ENCODE data around the gene MAD1L1. TPM values are rescaled to one million over a fixed set of nuclear protein-coding genes. Genes with fewer than 3 reads are reported as not detected.

Gene MAD1L1
- total RNA-seq, 2 donors from 2014 or later: 59.1 to 61.4 TPM

GRCh38 chr7:1951159-1951536, 281.6 kb downstream of the MAD1L1 start:
- DNase-seq: no peak
- no peak for TF ChIP-seq CTCF (conservative IDR thresholded peaks at IDR 0.05)
- Mint-ChIP-seq H3K4me3 (no peak overlapping the region), H3K9me3 (no peaks in the 10 kb centered on the region), H3K27ac (no peak overlapping the region), H3K4me1 (no peaks in the 10 kb centered on the region), H3K36me3 (ENCODE audit: low read depth) (peaks cover 2% of the 10 kb centered on the region), H3K27me3 (ENCODE audit: insufficient read depth) (no peaks in the 10 kb centered on the region)
- Histone ChIP-seq H3K36me3 (ENCODE audit: control insufficient read depth, insufficient read depth, low read length) (no peaks in the 10 kb centered on the region), H3K27ac (ENCODE audit: low read depth, low read length) (peak overlapping the region; percentile 44), H3K4me1 (ENCODE audit: control insufficient read depth, insufficient read depth, low read length) (no peaks in the 10 kb centered on the region), H3K9ac (ENCODE audit: extremely low read depth, low read length, poor library complexity, severe bottlenecking) (no peak overlapping the region), H3K9me3 (ENCODE audit: control insufficient read depth, low read length) (no peaks in the 10 kb centered on the region), H3K27me3 (ENCODE audit: control insufficient read depth, insufficient read depth, low read length, poor library complexity, severe bottlenecking) (no peaks in the 10 kb centered on the region), H3K4me3 (ENCODE audit: low read length) (no peak overlapping the region)
- 92 to 95% methylated on average over 5 to 10 of the region's 10 CpGs for WGBS, 2 experiments (ENCODE audit: insufficient coverage in 1 of 2, insufficient read length in 1 of 2)

- H3K9me3 Mint-ChIP-seq: no peaks in the 10 kb centered on the region
- DNase-seq: no peak
- H3K4me1 Mint-ChIP-seq: no peaks in the 10 kb centered on the region
- Histone ChIP-seq H3K4me3 (ENCODE audit: low read length) (no peak overlapping the region), H3K36me3 (ENCODE audit: control insufficient read depth, insufficient read depth, low read length) (no peaks in the 10 kb centered on the region), H3K27ac (ENCODE audit: low read depth, low read length) (peak overlapping the region; percentile 44), H3K9me3 (ENCODE audit: control insufficient read depth, low read length) (no peaks in the 10 kb centered on the region), H3K4me1 (ENCODE audit: control insufficient read depth, insufficient read depth, low read length) (no peaks in the 10 kb centered on the region), H3K9ac (ENCODE audit: extremely low read depth, low read length, poor library complexity, severe bottlenecking) (no peak overlapping the region), H3K27me3 (ENCODE audit: control insufficient read depth, insufficient read depth, low read length, poor library complexity, severe bottlenecking) (no peaks in the 10 kb centered on the region)
- no peak for TF ChIP-seq CTCF (conservative IDR thresholded peaks at IDR 0.05)
- WGBS, 2 experiments (ENCODE audit: insufficient coverage in 1 of 2, insufficient read length in 1 of 2): 94 to 96% methylated on average over 7 to 26 of the region's 26 CpGs
- peaks cover under 1% of the 10 kb centered on the region for H3K36me3 Mint-ChIP-seq (ENCODE audit: low read depth)
- no peak overlapping the region for H3K4me3 Mint-ChIP-seq
- H3K27ac Mint-ChIP-seq: peak overlapping the region; percentile 23
- no peaks in the 10 kb centered on the region for H3K27me3 Mint-ChIP-seq (ENCODE audit: insufficient read depth)
Measured at GRCh38 chr7:1950452-1951158, 282.1 kb downstream of the MAD1L1 start.

DNA sequence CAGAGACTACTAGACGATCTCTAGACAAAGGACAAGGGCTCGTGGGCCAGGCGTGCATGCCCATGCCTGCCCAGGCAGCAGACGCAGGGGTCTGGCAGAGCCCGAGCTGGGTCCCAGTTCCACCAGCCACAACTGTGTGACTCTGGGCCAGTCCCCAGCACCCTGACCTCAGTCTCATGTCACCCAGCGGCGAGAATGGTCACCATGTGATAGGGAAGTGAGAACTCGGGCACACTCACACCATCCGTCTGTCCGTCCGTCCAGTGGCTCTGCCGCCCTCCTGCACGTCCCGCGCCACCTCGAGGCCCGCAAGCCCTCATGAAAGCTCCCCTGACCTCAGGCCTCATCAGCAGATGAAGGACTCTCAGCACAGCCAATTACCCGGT, 282.7 kb downstream of the MAD1L1 start:
- H3K27me3 Mint-ChIP-seq (ENCODE audit: insufficient read depth): no peaks in the 10 kb centered on the region
- no peaks in the 10 kb centered on the region for H3K36me3 Mint-ChIP-seq (ENCODE audit: low read depth)
- H3K9ac ChIP-seq (ENCODE audit: extremely low read depth, low read length, poor library complexity, severe bottlenecking): no peak overlapping the region
- H3K4me1 Mint-ChIP-seq: no peaks in the 10 kb centered on the region
- no peak overlapping the region for H3K4me3 Mint-ChIP-seq
- no peaks in the 10 kb centered on the region for H3K4me1 ChIP-seq (ENCODE audit: control insufficient read depth, insufficient read depth, low read length)
- WGBS, 2 experiments (ENCODE audit: insufficient coverage in 1 of 2, insufficient read length in 1 of 2): 89 to 92% methylated on average over 17 to 18 of the region's 18 CpGs
- no peaks in the 10 kb centered on the region for H3K9me3 Mint-ChIP-seq
- TF ChIP-seq CTCF (conservative IDR thresholded peaks at IDR 0.05): no peak
- no peaks in the 10 kb centered on the region for H3K9me3 ChIP-seq (ENCODE audit: control insufficient read depth, low read length)
- DNase-seq: no peak
- no peak overlapping the region for H3K4me3 ChIP-seq (ENCODE audit: low read length)
- no peak overlapping the region for H3K27ac ChIP-seq (ENCODE audit: low read depth, low read length)
- no peaks in the 10 kb centered on the region for H3K27me3 ChIP-seq (ENCODE audit: control insufficient read depth, insufficient read depth, low read length, poor library complexity, severe bottlenecking)
- H3K27ac Mint-ChIP-seq: peak overlapping the region; percentile 23
- H3K36me3 ChIP-seq (ENCODE audit: control insufficient read depth, insufficient read depth, low read length): no peaks in the 10 kb centered on the region

All from endodermal cell (in vitro differentiated cells).